Uterus (tissue), 2 donors: ENCODE data around the gene C11orf97.

Source experiments
- POLR2A ChIP-seq, 2 donors: fragments of 450-650 bp; IDR thresholded peaks; one replicate each; pipeline ENCODE4 v1.6.1; 2016; ENCODE audit warnings: antibody characterized with exemption in 2 of 2, mild to moderate bottlenecking in 1 of 2, moderate library complexity in 1 of 2
- TF ChIP-seq, protein P1 (sequence below), 4 experiments: fragments of 200-600 bp in 2 of 4; fragments of 450-650 bp in 2 of 4; sonication (generic) in 2 of 4; IDR thresholded peaks; one replicate each; pipeline ENCODE4 v1.5.1; 2016 to 2019; ENCODE audit warnings: antibody characterized with exemption in 4 of 4, mild to moderate bottlenecking in 2 of 4, moderate library complexity in 1 of 4

GRCh38 chr11:94477624-94478023 is 34.6 kb upstream of the C11orf97 start:
- TF ChIP-seq, protein P1, sequence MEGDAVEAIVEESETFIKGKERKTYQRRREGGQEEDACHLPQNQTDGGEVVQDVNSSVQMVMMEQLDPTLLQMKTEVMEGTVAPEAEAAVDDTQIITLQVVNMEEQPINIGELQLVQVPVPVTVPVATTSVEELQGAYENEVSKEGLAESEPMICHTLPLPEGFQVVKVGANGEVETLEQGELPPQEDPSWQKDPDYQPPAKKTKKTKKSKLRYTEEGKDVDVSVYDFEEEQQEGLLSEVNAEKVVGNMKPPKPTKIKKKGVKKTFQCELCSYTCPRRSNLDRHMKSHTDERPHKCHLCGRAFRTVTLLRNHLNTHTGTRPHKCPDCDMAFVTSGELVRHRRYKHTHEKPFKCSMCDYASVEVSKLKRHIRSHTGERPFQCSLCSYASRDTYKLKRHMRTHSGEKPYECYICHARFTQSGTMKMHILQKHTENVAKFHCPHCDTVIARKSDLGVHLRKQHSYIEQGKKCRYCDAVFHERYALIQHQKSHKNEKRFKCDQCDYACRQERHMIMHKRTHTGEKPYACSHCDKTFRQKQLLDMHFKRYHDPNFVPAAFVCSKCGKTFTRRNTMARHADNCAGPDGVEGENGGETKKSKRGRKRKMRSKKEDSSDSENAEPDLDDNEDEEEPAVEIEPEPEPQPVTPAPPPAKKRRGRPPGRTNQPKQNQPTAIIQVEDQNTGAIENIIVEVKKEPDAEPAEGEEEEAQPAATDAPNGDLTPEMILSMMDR (IDR thresholded peaks at IDR 0.05) = no peak
- no peak for TF ChIP-seq POLR2A (IDR thresholded peaks at IDR 0.05)
